Measurements from ENCODE around the gene GMPPA. TPM values are rescaled to one million over a fixed set of nuclear protein-coding genes. Genes with fewer than 3 reads are reported as not detected.

The GMPPA gene
- total RNA-seq, 1 experiment from 2014 or later: 32.0 TPM

- H3K4me3 Mint-ChIP-seq: no peak overlapping the region
- no peaks in the 10 kb centered on the region for H4K20me1 ChIP-seq (ENCODE audit: control insufficient read depth, insufficient read depth, insufficient read length)
Observed at GRCh38 chr2:219537657-219538488, 39.2 kb downstream of the GMPPA start.

More at GRCh38 chr2:219537657-219538488, 39.2 kb downstream of the GMPPA start:
- peak; percentile 73 for DNase-seq
- no peak overlapping the region for H3K4ac ChIP-seq (ENCODE audit: low read depth, low read length)
- H3K14ac ChIP-seq (ENCODE audit: insufficient read depth, low read length): no peak overlapping the region; the same call in 1 of the 2 replicates
- H3K18ac ChIP-seq (ENCODE audit: insufficient read length, low read depth, low read length): no peak overlapping the region
- H3K4me1 ChIP-seq (ENCODE audit: insufficient read depth, low read length): peaks cover 8% of the 10 kb centered on the region; the same call in 1 of the 2 replicates
- H3K23ac ChIP-seq (ENCODE audit: insufficient read length, low read depth, low read length): no peak overlapping the region
- H3K27ac ChIP-seq (ENCODE audit: insufficient read length, low read depth, low read length): no peak overlapping the region
- H3T11ph ChIP-seq (ENCODE audit: low read length): no peak overlapping the region
- H3K9me3 ChIP-seq (ENCODE audit: control insufficient read depth, low read depth, low read length): no peaks in the 10 kb centered on the region
- no peak overlapping the region for H3K9ac ChIP-seq (ENCODE audit: extremely low read depth, insufficient read length, low read length)
- H2AFZ ChIP-seq (ENCODE audit: low read length): no peak overlapping the region
- H4K91ac ChIP-seq (ENCODE audit: insufficient read length, low read depth, low read length): no peak overlapping the region
- no peak overlapping the region for H4K8ac ChIP-seq (replicated peaks; ENCODE audit: insufficient read length, low read depth, low read length)
- Mint-ChIP-seq H3K36me3 (ENCODE audit: insufficient read depth in 1 of 3, low read depth in 3 of 3) (peaks cover 14 to 28% (median 21%) of the 10 kb centered on the region in 3 experiments), H3K9me3 (peaks cover 0 to 1% of the 10 kb centered on the region in 2 experiments; a peak in 3 of 5 replicates), H3K27ac (peak overlapping the region in 1 of 3 experiments; percentile 82; a peak in 2 of 7 replicates), H3K27me3 (ENCODE audit: low read depth) (peaks cover 8% of the 10 kb centered on the region), H3K4me1 (peaks cover 34 to 39% of the 10 kb centered on the region in 2 experiments)
- H2BK15ac ChIP-seq (ENCODE audit: low read depth, low read length): no peak overlapping the region
- no peak overlapping the region for H2BK20ac ChIP-seq (ENCODE audit: low read depth, low read length, poor library complexity, severe bottlenecking)
- peak; percentile 31; the same call in 2 of the 3 replicates for TF ChIP-seq CTCF (conservative IDR thresholded peaks at IDR 0.05)
- H2BK12ac ChIP-seq (ENCODE audit: insufficient read length, low read depth, low read length): no peak overlapping the region
- WGBS (ENCODE audit: extremely low coverage, insufficient read length, low lambda C conversion rate): no CpG with 5 or more reads among the region's 15 CpGs
- H3K56ac ChIP-seq (ENCODE audit: insufficient read length, low read depth, low read length): no peak overlapping the region
- H3K27me3 ChIP-seq (ENCODE audit: insufficient read depth, low read length): no peaks in the 10 kb centered on the region
- H3K79me1 ChIP-seq (ENCODE audit: insufficient read depth, low read depth, low read length, poor library complexity, severe bottlenecking): no peaks in the 10 kb centered on the region
- H2BK120ac ChIP-seq (ENCODE audit: low read depth, low read length, poor library complexity, severe bottlenecking): no peak overlapping the region
- H4K5ac ChIP-seq (ENCODE audit: insufficient read length, low read depth, low read length): no peak overlapping the region
- no peak overlapping the region for H2BK5ac ChIP-seq (ENCODE audit: insufficient read length, low read length)
- H3K23me2 ChIP-seq (ENCODE audit: insufficient read length, low read depth, low read length, poor library complexity, severe bottlenecking): peaks cover 6% of the 10 kb centered on the region
- no peak overlapping the region for H3K4me2 ChIP-seq (ENCODE audit: insufficient read depth, insufficient read length, low read length)
- no peak overlapping the region for H2AK5ac ChIP-seq (ENCODE audit: insufficient read length, low read length)
- H3K79me2 ChIP-seq (ENCODE audit: insufficient read depth, low read length): no peaks in the 10 kb centered on the region
